Measurements from ENCODE around the gene GUCY1A2. TPM values are rescaled to one million over a fixed set of nuclear protein-coding genes. Genes with fewer than 3 reads are reported as not detected.

GUCY1A2 gene
- total RNA-seq, 1 experiment from 2014 or later = not detected

- Histone ChIP-seq H3K27me3 (replicated peaks; ENCODE audit: control insufficient read depth, insufficient read depth, low read length) (no peaks in the 10 kb centered on the region), H3K4me1 (no peaks in the 10 kb centered on the region), H3K36me3 (ENCODE audit: control insufficient read depth, insufficient read depth, low read length) (no peaks in the 10 kb centered on the region), H3K4me3 (ENCODE audit: low read depth, low read length) (no peak overlapping the region), H3K9me3 (no peaks in the 10 kb centered on the region)
- H3K4me3 Mint-ChIP-seq (ENCODE audit: unreplicated experiment) = no peak overlapping the region
- no peak overlapping the region for H3K27ac Mint-ChIP-seq (ENCODE audit: unreplicated experiment)
- no peak for DNase-seq
- no peaks in the 10 kb centered on the region for H3K9me3 Mint-ChIP-seq (ENCODE audit: unreplicated experiment)
- POLR2A ChIA-PET = no interaction called here
- CTCF ChIA-PET = no interaction called here
- no TSS peak for BruUV-seq (replicated peaks)
- H3K36me3 Mint-ChIP-seq (ENCODE audit: insufficient read depth, unreplicated experiment) = no peaks in the 10 kb centered on the region
- no peaks in the 10 kb centered on the region for H3K4me1 Mint-ChIP-seq (ENCODE audit: low read depth, unreplicated experiment)
- intact Hi-C loops (cut with micrococcal nuclease; ENCODE audit: unreplicated experiment) = no loop called here
- H3K27me3 Mint-ChIP-seq (ENCODE audit: insufficient read depth, unreplicated experiment) = no peaks in the 10 kb centered on the region
- no peak for TF ChIP-seq CTCF (IDR thresholded peaks at IDR 0.05; ENCODE audit: insufficient read depth in 1 of 2, low read depth in 1 of 2, low read length in 1 of 2, severe bottlenecking in 1 of 2, unreplicated experiment in 1 of 2)
Observed at GRCh38 chr11:106681435-106681834, 336.8 kb downstream of the GUCY1A2 start.

GRCh38 chr11:106679581-106679980, 338.7 kb downstream of the GUCY1A2 start:
- H3K4me1 Mint-ChIP-seq (ENCODE audit: low read depth, unreplicated experiment) = no peaks in the 10 kb centered on the region
- POLR2A ChIA-PET = no interaction called here
- Histone ChIP-seq H3K36me3 (ENCODE audit: control insufficient read depth, insufficient read depth, low read length) (no peaks in the 10 kb centered on the region), H3K4me1 (no peaks in the 10 kb centered on the region), H3K9me3 (no peaks in the 10 kb centered on the region), H3K4me3 (ENCODE audit: low read depth, low read length) (no peak overlapping the region), H3K27me3 (replicated peaks; ENCODE audit: control insufficient read depth, insufficient read depth, low read length) (no peaks in the 10 kb centered on the region)
- no peaks in the 10 kb centered on the region for H3K27me3 Mint-ChIP-seq (ENCODE audit: insufficient read depth, unreplicated experiment)
- no peaks in the 10 kb centered on the region for H3K36me3 Mint-ChIP-seq (ENCODE audit: insufficient read depth, unreplicated experiment)
- CTCF ChIA-PET = no interaction called here
- H3K9me3 Mint-ChIP-seq (ENCODE audit: unreplicated experiment) = no peaks in the 10 kb centered on the region
- no peak overlapping the region for H3K27ac Mint-ChIP-seq (ENCODE audit: unreplicated experiment)
- DNase-seq = no peak
- no peak for TF ChIP-seq CTCF (IDR thresholded peaks at IDR 0.05; ENCODE audit: insufficient read depth in 1 of 2, low read depth in 1 of 2, low read length in 1 of 2, severe bottlenecking in 1 of 2, unreplicated experiment in 1 of 2)
- no TSS peak for BruUV-seq (replicated peaks)
- no peak overlapping the region for H3K4me3 Mint-ChIP-seq (ENCODE audit: unreplicated experiment)
- intact Hi-C loops (cut with micrococcal nuclease; ENCODE audit: unreplicated experiment) = no loop called here

GRCh38 chr11:106679181-106679580, 339.1 kb downstream of the GUCY1A2 start:
- Histone ChIP-seq H3K27me3 (replicated peaks; ENCODE audit: control insufficient read depth, insufficient read depth, low read length) (no peaks in the 10 kb centered on the region), H3K4me1 (no peaks in the 10 kb centered on the region), H3K4me3 (ENCODE audit: low read depth, low read length) (no peak overlapping the region), H3K9me3 (no peaks in the 10 kb centered on the region), H3K36me3 (ENCODE audit: control insufficient read depth, insufficient read depth, low read length) (no peaks in the 10 kb centered on the region)
- Mint-ChIP-seq H3K4me3 (ENCODE audit: unreplicated experiment) (no peak overlapping the region), H3K27ac (ENCODE audit: unreplicated experiment) (no peak overlapping the region), H3K4me1 (ENCODE audit: low read depth, unreplicated experiment) (no peaks in the 10 kb centered on the region), H3K27me3 (ENCODE audit: insufficient read depth, unreplicated experiment) (no peaks in the 10 kb centered on the region), H3K36me3 (ENCODE audit: insufficient read depth, unreplicated experiment) (no peaks in the 10 kb centered on the region), H3K9me3 (ENCODE audit: unreplicated experiment) (no peaks in the 10 kb centered on the region)
- ChIA-PET CTCF (no interaction called here), POLR2A (no interaction called here)
- intact Hi-C loops (cut with micrococcal nuclease; ENCODE audit: unreplicated experiment) = no loop called here
- no TSS peak for BruUV-seq (replicated peaks)
- no peak for DNase-seq
- TF ChIP-seq CTCF (IDR thresholded peaks at IDR 0.05; ENCODE audit: insufficient read depth in 1 of 2, low read depth in 1 of 2, low read length in 1 of 2, severe bottlenecking in 1 of 2, unreplicated experiment in 1 of 2) = no peak
